ENCODE data around the gene HSPA5. TPM values are rescaled to one million over a fixed set of nuclear protein-coding genes. Genes with fewer than 3 reads are reported as not detected.
"Not testable (repeated sequence)": the region's sequence is repeated elsewhere in the genome, so short reads cannot be mapped to it uniquely, and the experiment has no call there.

Gene HSPA5
- total RNA-seq, 2 experiments from 2014 or later, result 229 to 238 TPM

- CTCF ChIA-PET, result no interaction called here
- POLR2A ChIA-PET, result no interaction called here
These were observed 13.1 kb upstream of the HSPA5 start for GRCh38 chr9:125254231-125254630.

- CTCF ChIA-PET, result no interaction called here
These were observed 5.1 kb upstream of the HSPA5 start for GRCh38 chr9:125246261-125246667.

GRCh38 chr9:125243792-125244260 is 2.7 kb upstream of the HSPA5 start:
- ChIA-PET CTCF (interaction anchor here (1.1 to 3.8 kb wide), 2 partner anchors 14 to 18 kb away, joined by 3 to 17 read pairs; partner anchors contain the start of gene GAPVD1), POLR2A (interaction anchor here (5.0 kb wide), 1 partner anchor 18 kb away, joined by 49 read pairs; the partner anchor contains the start of gene GAPVD1)

More at GRCh38 chr9:125246261-125246667, 5.1 kb upstream of the HSPA5 start:
- POLR2A ChIA-PET, result no interaction called here

GRCh38 chr9:125241863-125242739 is 958 bp upstream of the HSPA5 start:
- POLR2A ChIA-PET, result interaction anchor here (0.6 to 5.0 kb wide), 16 partner anchors 12 to 389 kb away, joined by 3 to 49 read pairs (median 4); partner anchors contain the start of genes ARPC5L, GAPVD1, GOLGA1 and RABEPK
- CTCF ChIA-PET, result interaction anchor here (0.5 to 3.8 kb wide), 3 partner anchors 18 to 357 kb away, joined by 3 to 17 read pairs (median 3); partner anchors contain the start of gene GAPVD1

GRCh38 chr9:125240649-125240999 is 519 bp downstream of the HSPA5 start:
- CTCF ChIA-PET, result interaction anchor here (3.8 kb wide), 1 partner anchor 22 kb away, joined by 17 read pairs; the partner anchor contains the start of gene GAPVD1

GRCh38 chr9:125239631-125240597 is 1.2 kb downstream of the HSPA5 start:
- CTCF ChIA-PET, result interaction anchor here (3.8 kb wide), 1 partner anchor 22 kb away, joined by 17 read pairs; the partner anchor contains the start of gene GAPVD1

More at GRCh38 chr9:125240649-125240999, 519 bp downstream of the HSPA5 start:
- POLR2A ChIA-PET, result interaction anchor here (0.9 to 5.0 kb wide), 5 partner anchors 21 to 378 kb away, joined by 3 to 49 read pairs (median 6); partner anchors contain the start of genes ARPC5L and GAPVD1

GRCh38 chr9:125238915-125239446 is 2.2 kb downstream of the HSPA5 start:
- ChIA-PET POLR2A (interaction anchor here (0.5 to 1.4 kb wide), 4 partner anchors 31 to 274 kb away, joined by 3 to 5 read pairs (median 4); partner anchors contain the start of gene RABEPK), CTCF (no interaction called here)

More at GRCh38 chr9:125239631-125240597, 1.2 kb downstream of the HSPA5 start:
- POLR2A ChIA-PET, result interaction anchor here (0.6 to 3.3 kb wide), 4 partner anchors 39 to 378 kb away, joined by 3 to 14 read pairs (median 4); partner anchors contain the start of gene RABEPK

GRCh38 chr9:125238127-125238914 is 2.8 kb downstream of the HSPA5 start:
- ChIA-PET CTCF (interaction anchor here (0.7 kb wide), 1 partner anchor 385 kb away, joined by 4 read pairs; the partner anchor contains the start of gene WDR38), POLR2A (interaction anchor here (0.5 to 1.4 kb wide), 7 partner anchors 32 to 394 kb away, joined by 3 to 5 read pairs (median 3); partner anchors contain the start of gene RABEPK)

GRCh38 chr9:125236520-125237159 is 4.5 kb downstream of the HSPA5 start:
- POLR2A ChIA-PET, result interaction anchor here (0.7 kb wide), 2 partner anchors 71 to 97 kb away, joined by 3 to 6 read pairs; no protein-coding TSS in a partner anchor
- CTCF ChIA-PET, result not testable (repeated sequence)

GRCh38 chr9:125235804-125236519 is 5.2 kb downstream of the HSPA5 start:
- ChIA-PET CTCF (no interaction called here), POLR2A (interaction anchor here (0.7 kb wide), 1 partner anchor 72 kb away, joined by 3 read pairs; no protein-coding TSS in a partner anchor)

- CTCF ChIA-PET, result interaction anchor here (0.6 kb wide), 1 partner anchor 487 kb away, joined by 4 read pairs; no protein-coding TSS in a partner anchor
These were observed 7.0 kb downstream of the HSPA5 start for GRCh38 chr9:125234099-125234498.

GRCh38 chr9:125233678-125234077 is 7.5 kb downstream of the HSPA5 start:
- POLR2A ChIA-PET, result interaction anchor here (0.7 kb wide), 1 partner anchor 26 kb away, joined by 3 read pairs; no protein-coding TSS in a partner anchor
- CTCF ChIA-PET, result interaction anchor here (0.5 to 0.6 kb wide), 2 partner anchors 35 to 486 kb away, joined by 3 to 4 read pairs; no protein-coding TSS in a partner anchor

More at GRCh38 chr9:125234099-125234498, 7.0 kb downstream of the HSPA5 start:
- POLR2A ChIA-PET, result interaction anchor here (0.7 kb wide), 1 partner anchor 26 kb away, joined by 3 read pairs; no protein-coding TSS in a partner anchor

GRCh38 chr9:125227761-125228160 is 13.4 kb downstream of the HSPA5 start:
- POLR2A ChIA-PET, result interaction anchor here (1.4 kb wide), 1 partner anchor 14 kb away, joined by 4 read pairs; no protein-coding TSS in a partner anchor
- CTCF ChIA-PET, result no interaction called here

GRCh38 chr9:125224858-125225257 is 16.3 kb downstream of the HSPA5 start:
- POLR2A ChIA-PET, CTCF ChIA-PET: not testable (repeated sequence)

GRCh38 chr9:125218621-125219020 is 22.5 kb downstream of the HSPA5 start:
- POLR2A ChIA-PET, result no interaction called here
- CTCF ChIA-PET, result interaction anchor here (0.6 to 1.4 kb wide), 2 partner anchors 143 to 832 kb away, joined by 3 to 4 read pairs; no protein-coding TSS in a partner anchor

GRCh38 chr9:125214186-125214585 is 27.0 kb downstream of the HSPA5 start:
- ChIA-PET CTCF (no interaction called here), POLR2A (no interaction called here)
